GM12878 (cell line): ENCODE measurements around the gene TRIM37. TPM values are rescaled to one million over a fixed set of nuclear protein-coding genes. Genes with fewer than 3 reads are reported as not detected.

Source experiments
- ATAC-seq: fragments of 200-7000 bp; cut with Tn5 transposase; 3 replicates; pipeline ENCODE4 v1.9.1; 2020; ENCODE audit warnings: mild to moderate bottlenecking, moderate library complexity
- BruUV-seq: library from RNA; stranded (reverse); fragments of 400-500 nt; replicated peaks from 2 replicates; lab custom pipeline; 2021; lab: Mats Ljungman, UMichigan
- CTCF ChIA-PET: fragments of 300-600 bp; sonication (Branson Sonifier 250); formaldehyde crosslinking; extraction: SDS; loops from one replicate; lab custom pipeline; 2021; ENCODE audit warnings: inconsistent platforms; lab: Yijun Ruan, JAX
- POLR2A ChIA-PET: fragments of 350-600 bp; formaldehyde crosslinking; extraction: SDS; loops from one replicate; lab custom pipeline; 2021; ENCODE audit warnings: inconsistent platforms; lab: Charles Lee
- RAD21 ChIA-PET: fragments of 300-600 bp; sonication (Branson Sonifier 250); formaldehyde crosslinking; loops from one replicate; lab custom pipeline; 2023; ENCODE audit warnings: antibody characterized with exemption; ENCODE audit not compliant: unreplicated experiment; lab: Charles Lee
- SMC1A ChIA-PET: fragments of 300-600 bp; sonication (Branson Sonifier 250); formaldehyde crosslinking; loops from one replicate; lab custom pipeline; 2023; ENCODE audit not compliant: unreplicated experiment, uncharacterized antibody; lab: Charles Lee
- DNase-seq: peaks from one replicate; pipeline ENCODE4 v3.0.0-alpha.2; 2011; ENCODE audit warnings: low read depth, low spot score
- FAIRE-seq: peaks from 3 replicates; lab custom pipeline; 2011; peaks lifted over from hg19 to GRCh38; lab: Jason Lieb, UNC
- H2AFZ ChIP-seq: 2 replicates; pipeline ENCODE4 v1.6.0; 2011; ENCODE audit warnings: low read depth, low read length, control low read depth; ENCODE audit not compliant: control insufficient read depth
- H3K27ac ChIP-seq: 2 replicates; pipeline ENCODE4 v1.5.1; 2011; ENCODE audit warnings: control low read depth; ENCODE audit not compliant: control insufficient read depth, insufficient read depth
- H3K27me3 ChIP-seq, 2 experiments: replicated peaks in 1 of 2; 2 replicates each; pipeline versions ENCODE4 v1.6.0 to v1.6.1; 2011; ENCODE audit warnings: low read length in 1 of 2; ENCODE audit not compliant: control insufficient read depth in 2 of 2, insufficient read depth in 2 of 2
- H3K36me3 ChIP-seq, 2 experiments: 2 replicates each; pipeline ENCODE4 v1.5.1; 2011; ENCODE audit warnings: low read length in 1 of 2; ENCODE audit not compliant: control insufficient read depth in 2 of 2, insufficient read depth in 2 of 2
- H3K4me1 ChIP-seq: 2 replicates; pipeline ENCODE4 v1.6.1; 2011; ENCODE audit warnings: mild to moderate bottlenecking, low read length, moderate library complexity, mixed read lengths; ENCODE audit not compliant: control insufficient read depth, insufficient read depth
- H3K4me2 ChIP-seq: 2 replicates; pipeline ENCODE4 v1.6.0; 2011; ENCODE audit warnings: control low read depth; ENCODE audit not compliant: control insufficient read depth, insufficient read depth
- H3K4me3 ChIP-seq: fragments of 200-600 bp; sonication (generic); 2 replicates; pipeline ENCODE4 v1.5.1; 2016
- H3K79me2 ChIP-seq: 2 replicates; pipeline ENCODE4 v1.6.0; 2011; ENCODE audit warnings: low read length; ENCODE audit not compliant: control insufficient read depth, insufficient read depth
- H3K9ac ChIP-seq: 2 replicates; pipeline ENCODE4 v1.8.0; 2011; ENCODE audit warnings: low read length, control low read depth, mixed read lengths; ENCODE audit not compliant: control insufficient read depth, insufficient read depth
- H3K9me3 ChIP-seq: replicated peaks from 3 replicates; pipeline ENCODE4 v1.5.1; 2011; ENCODE audit warnings: mild to moderate bottlenecking, low read length; ENCODE audit not compliant: control insufficient read depth, insufficient read depth
- H4K20me1 ChIP-seq: 2 replicates; pipeline ENCODE4 v1.6.0; 2011; ENCODE audit not compliant: control insufficient read depth, insufficient read depth
- BMI1 ChIP-seq: fragments of 450-650 bp; IDR thresholded peaks from 2 replicates; pipeline ENCODE4 v1.6.1; 2016; ENCODE audit warnings: mild to moderate bottlenecking, moderate library complexity, borderline replicate concordance
- CHD1 ChIP-seq: IDR thresholded peaks from 2 replicates; pipeline ENCODE4 v1.6.1; 2012; ENCODE audit warnings: low read depth, low read length, improper control_type of control experiment
- EED ChIP-seq: sonication (generic); IDR thresholded peaks from 2 replicates; pipeline ENCODE4 v1.6.1; 2016; ENCODE audit warnings: antibody characterized with exemption, low read depth
- EP300 ChIP-seq, 2 experiments: fragments of 150-350 bp in 1 of 2; IDR thresholded peaks; 2 replicates each; pipeline ENCODE4 v1.6.1; 2011 to 2012; ENCODE audit warnings: low read depth in 2 of 2, low read length in 2 of 2, borderline replicate concordance in 1 of 2, improper control_type of control experiment in 1 of 2, inconsistent platforms in 1 of 2; ENCODE audit not compliant: control insufficient read depth in 1 of 2
- ETV6 ChIP-seq, 2 experiments: fragments of 450-650 bp in 1 of 2; IDR thresholded peaks in 1 of 2; conservative IDR thresholded peaks in 1 of 2; 2 replicates each; pipeline ENCODE4 v1.6.1; 2014; ENCODE audit warnings: antibody characterized with exemption in 1 of 2, borderline replicate concordance in 1 of 2, low read depth in 1 of 2, mild to moderate bottlenecking in 1 of 2, moderate library complexity in 1 of 2
- NFXL1 ChIP-seq: fragments of 450-650 bp; IDR thresholded peaks from 2 replicates; pipeline ENCODE4 v1.6.1; 2017; ENCODE audit warnings: antibody characterized with exemption, mild to moderate bottlenecking, borderline replicate concordance
- RAD21 ChIP-seq: IDR thresholded peaks from 2 replicates; pipeline ENCODE4 v1.6.1; 2011; ENCODE audit warnings: mild to moderate bottlenecking, low read depth, low read length, moderate library complexity; ENCODE audit not compliant: insufficient read depth
- RBBP5 ChIP-seq: fragments of 200-600 bp; sonication (generic); conservative IDR thresholded peaks from 2 replicates; pipeline ENCODE4 v1.6.1; 2016
- RFX5 ChIP-seq: IDR thresholded peaks from 2 replicates; pipeline ENCODE4 v1.6.1; 2011; ENCODE audit warnings: low read depth, low read length, improper control_type of control experiment
- SMC3 ChIP-seq: IDR thresholded peaks from 2 replicates; pipeline ENCODE4 v1.6.1; 2011; ENCODE audit warnings: low read length, improper control_type of control experiment, borderline replicate concordance
- TCF12 ChIP-seq: IDR thresholded peaks from 2 replicates; pipeline ENCODE4 v1.6.1; 2011; ENCODE audit warnings: low read depth, mild to moderate bottlenecking, low read length
- WGBS: methylation state at CpG from one replicate; pipeline ENCODE4 v1.1.6; 2016; ENCODE audit warnings: low lambda C conversion rate; ENCODE audit not compliant: insufficient replicate concordance, insufficient coverage; ENCODE audit errors: missing lambda C conversion rate; 5-methylcytosine and 5-hydroxymethylcytosine counted together
- in situ Hi-C: fragments of 300-500 bp; cut with MboI; formaldehyde crosslinking; loops from 9 replicates; pipeline ENCODE4 v1.14.3; 2018; ENCODE audit warnings: mixed read lengths
- intact Hi-C: fragments of 100-400 bp; cut with micrococcal nuclease; formaldehyde crosslinking; loops from one replicate; pipeline ENCODE4 v1.14.2; 2022; ENCODE audit not compliant: unreplicated experiment
- polyA plus RNA-seq, 11 experiments: library from polyadenylated mRNA; depleted of rRNA in 4 of 11; unstranded in 6 of 11; stranded (reverse) in 5 of 11; fragments of >200 nt; fragmentation: Nextera tagmentation in 4 of 11; fragmentation: Illumina TruSeq in 1 of 11; extraction: Ambion mirVana in 4 of 11; extraction: Trizol in 1 of 11; gene quantifications; 1 replicate in 1 of 11; 2 replicates in 10 of 11; pipeline versions ENCODE4 v1.2.1 to v1.2.3, GENCODE V29; 2011 to 2016; ENCODE audit warnings: inconsistent platforms in 2 of 11, missing spikeins in 2 of 11, low read depth in 1 of 11
- total RNA-seq, 4 experiments: library from RNA; depleted of rRNA in 3 of 4; stranded (reverse); fragments of >200 nt in 3 of 4; fragmentation: Illumina TruSeq in 1 of 4; extraction: Trizol in 1 of 4; gene quantifications; 2 replicates each; pipeline versions ENCODE4 v1.2.1 to v1.2.3, GENCODE V29; 2013 to 2021
- TF ChIP-seq, protein P1 (sequence below): fragments of 450-650 bp; IDR thresholded peaks from 2 replicates; pipeline ENCODE4 v1.6.1; 2018; ENCODE audit warnings: mild to moderate bottlenecking, low read depth, moderate library complexity; ENCODE audit not compliant: partially characterized antibody
- TF ChIP-seq, protein P2 (sequence below), 3 experiments: IDR thresholded peaks in 2 of 3; conservative IDR thresholded peaks in 1 of 3; 2 replicates each; pipeline ENCODE4 v1.5.1; 2011; ENCODE audit warnings: low read depth in 3 of 3, low read length in 3 of 3, mild to moderate bottlenecking in 3 of 3, control low read depth in 2 of 3, moderate library complexity in 2 of 3, inconsistent platforms in 1 of 3, mixed read lengths in 1 of 3; ENCODE audit not compliant: control insufficient read depth in 2 of 3, insufficient read depth in 1 of 3; ENCODE audit errors: extremely low read depth in 1 of 3
- TF ChIP-seq, protein P3 (sequence below): fragments of 450-650 bp; IDR thresholded peaks from 2 replicates; pipeline ENCODE4 v1.6.1; 2016; ENCODE audit warnings: mild to moderate bottlenecking
- TF ChIP-seq, protein P4 (sequence below): IDR thresholded peaks from 2 replicates; pipeline ENCODE4 v1.6.1; 2012; ENCODE audit warnings: low read depth, low read length, improper control_type of control experiment

The TRIM37 gene
- total and polyA plus RNA-seq, 10 of the 15 experiments (the other 5 are each of a cell fraction or from before 2014, with no cell fraction given) = 4.8 to 20.6 (median 18.1) TPM

DNA sequence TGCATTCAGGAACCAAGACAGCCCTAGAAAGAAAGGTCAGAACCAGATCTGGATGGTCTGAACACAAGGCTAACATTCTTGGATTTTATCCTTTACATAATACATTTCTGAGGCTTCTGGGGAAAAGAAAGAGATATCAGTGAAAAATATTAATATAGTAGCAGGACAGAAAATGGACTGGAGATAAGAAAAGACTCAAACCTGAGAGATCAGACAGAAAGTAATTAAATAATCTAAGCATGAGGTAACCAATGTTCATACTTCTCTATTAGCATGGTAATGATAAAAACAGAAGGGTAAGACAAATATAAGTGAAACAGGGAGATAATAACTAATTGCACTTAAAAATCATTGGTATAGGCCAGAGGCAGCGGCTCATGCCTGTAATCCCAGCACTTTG, 5.5 kb downstream of the TRIM37 start:
- ChIA-PET SMC1A (no interaction called here), POLR2A (no interaction called here), RAD21 (no interaction called here), CTCF (no interaction called here)
- in situ Hi-C loops = no loop called here
- peaks cover 36% of the 10 kb centered on the region for H3K79me2 ChIP-seq
- intact Hi-C loops = no loop called here
- peaks cover 0 to 7% of the 10 kb centered on the region in 2 experiments; a peak in 2 of 4 replicates for H3K36me3 ChIP-seq
- no peak overlapping the region for H3K9ac ChIP-seq
- H3K27me3 ChIP-seq = no peaks in the 10 kb centered on the region
- TF ChIP-seq CHD1 (no peak), NFXL1 (peak; percentile 73; the same call in 1 of the 2 replicates), RAD21 (no peak), SMC3 (no peak), BMI1 (no peak), ETV6 (conservative IDR thresholded peaks at IDR 0.05 in 1 of 2, IDR thresholded peaks at IDR 0.05 in 1 of 2; ENCODE audit: borderline replicate concordance in 1 of 2, low read depth in 1 of 2) (0 out of 4 replicates have a peak, but pooled peaks of 1 of the 2 experiments have one; percentile 61), EP300 (IDR thresholded peaks at IDR 0.05; ENCODE audit: borderline replicate concordance in 1 of 2, control insufficient read depth in 1 of 2, low read depth in 2 of 2, low read length in 2 of 2) (no peak), RFX5 (no peak), EED (no peak), RBBP5 (no peak), TCF12 (no peak)
- TF ChIP-seq, protein P1, sequence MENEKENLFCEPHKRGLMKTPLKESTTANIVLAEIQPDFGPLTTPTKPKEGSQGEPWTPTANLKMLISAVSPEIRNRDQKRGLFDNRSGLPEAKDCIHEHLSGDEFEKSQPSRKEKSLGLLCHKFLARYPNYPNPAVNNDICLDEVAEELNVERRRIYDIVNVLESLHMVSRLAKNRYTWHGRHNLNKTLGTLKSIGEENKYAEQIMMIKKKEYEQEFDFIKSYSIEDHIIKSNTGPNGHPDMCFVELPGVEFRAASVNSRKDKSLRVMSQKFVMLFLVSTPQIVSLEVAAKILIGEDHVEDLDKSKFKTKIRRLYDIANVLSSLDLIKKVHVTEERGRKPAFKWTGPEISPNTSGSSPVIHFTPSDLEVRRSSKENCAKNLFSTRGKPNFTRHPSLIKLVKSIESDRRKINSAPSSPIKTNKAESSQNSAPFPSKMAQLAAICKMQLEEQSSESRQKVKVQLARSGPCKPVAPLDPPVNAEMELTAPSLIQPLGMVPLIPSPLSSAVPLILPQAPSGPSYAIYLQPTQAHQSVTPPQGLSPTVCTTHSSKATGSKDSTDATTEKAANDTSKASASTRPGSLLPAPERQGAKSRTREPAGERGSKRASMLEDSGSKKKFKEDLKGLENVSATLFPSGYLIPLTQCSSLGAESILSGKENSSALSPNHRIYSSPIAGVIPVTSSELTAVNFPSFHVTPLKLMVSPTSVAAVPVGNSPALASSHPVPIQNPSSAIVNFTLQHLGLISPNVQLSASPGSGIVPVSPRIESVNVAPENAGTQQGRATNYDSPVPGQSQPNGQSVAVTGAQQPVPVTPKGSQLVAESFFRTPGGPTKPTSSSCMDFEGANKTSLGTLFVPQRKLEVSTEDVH = no peak
- TF ChIP-seq, protein P2, sequence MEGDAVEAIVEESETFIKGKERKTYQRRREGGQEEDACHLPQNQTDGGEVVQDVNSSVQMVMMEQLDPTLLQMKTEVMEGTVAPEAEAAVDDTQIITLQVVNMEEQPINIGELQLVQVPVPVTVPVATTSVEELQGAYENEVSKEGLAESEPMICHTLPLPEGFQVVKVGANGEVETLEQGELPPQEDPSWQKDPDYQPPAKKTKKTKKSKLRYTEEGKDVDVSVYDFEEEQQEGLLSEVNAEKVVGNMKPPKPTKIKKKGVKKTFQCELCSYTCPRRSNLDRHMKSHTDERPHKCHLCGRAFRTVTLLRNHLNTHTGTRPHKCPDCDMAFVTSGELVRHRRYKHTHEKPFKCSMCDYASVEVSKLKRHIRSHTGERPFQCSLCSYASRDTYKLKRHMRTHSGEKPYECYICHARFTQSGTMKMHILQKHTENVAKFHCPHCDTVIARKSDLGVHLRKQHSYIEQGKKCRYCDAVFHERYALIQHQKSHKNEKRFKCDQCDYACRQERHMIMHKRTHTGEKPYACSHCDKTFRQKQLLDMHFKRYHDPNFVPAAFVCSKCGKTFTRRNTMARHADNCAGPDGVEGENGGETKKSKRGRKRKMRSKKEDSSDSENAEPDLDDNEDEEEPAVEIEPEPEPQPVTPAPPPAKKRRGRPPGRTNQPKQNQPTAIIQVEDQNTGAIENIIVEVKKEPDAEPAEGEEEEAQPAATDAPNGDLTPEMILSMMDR (IDR thresholded peaks at IDR 0.05 in 2 of 3, conservative IDR thresholded peaks at IDR 0.05 in 1 of 3; ENCODE audit: control insufficient read depth in 2 of 3, extremely low read depth in 1 of 3, insufficient read depth in 1 of 3, low read depth in 3 of 3, low read length in 3 of 3) = no peak
- TF ChIP-seq, protein P3, sequence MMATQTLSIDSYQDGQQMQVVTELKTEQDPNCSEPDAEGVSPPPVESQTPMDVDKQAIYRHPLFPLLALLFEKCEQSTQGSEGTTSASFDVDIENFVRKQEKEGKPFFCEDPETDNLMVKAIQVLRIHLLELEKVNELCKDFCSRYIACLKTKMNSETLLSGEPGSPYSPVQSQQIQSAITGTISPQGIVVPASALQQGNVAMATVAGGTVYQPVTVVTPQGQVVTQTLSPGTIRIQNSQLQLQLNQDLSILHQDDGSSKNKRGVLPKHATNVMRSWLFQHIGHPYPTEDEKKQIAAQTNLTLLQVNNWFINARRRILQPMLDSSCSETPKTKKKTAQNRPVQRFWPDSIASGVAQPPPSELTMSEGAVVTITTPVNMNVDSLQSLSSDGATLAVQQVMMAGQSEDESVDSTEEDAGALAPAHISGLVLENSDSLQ = no peak
- TF ChIP-seq, protein P4, sequence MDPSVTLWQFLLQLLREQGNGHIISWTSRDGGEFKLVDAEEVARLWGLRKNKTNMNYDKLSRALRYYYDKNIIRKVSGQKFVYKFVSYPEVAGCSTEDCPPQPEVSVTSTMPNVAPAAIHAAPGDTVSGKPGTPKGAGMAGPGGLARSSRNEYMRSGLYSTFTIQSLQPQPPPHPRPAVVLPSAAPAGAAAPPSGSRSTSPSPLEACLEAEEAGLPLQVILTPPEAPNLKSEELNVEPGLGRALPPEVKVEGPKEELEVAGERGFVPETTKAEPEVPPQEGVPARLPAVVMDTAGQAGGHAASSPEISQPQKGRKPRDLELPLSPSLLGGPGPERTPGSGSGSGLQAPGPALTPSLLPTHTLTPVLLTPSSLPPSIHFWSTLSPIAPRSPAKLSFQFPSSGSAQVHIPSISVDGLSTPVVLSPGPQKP = no peak
- no peaks in the 10 kb centered on the region for H4K20me1 ChIP-seq
- H2AFZ ChIP-seq = no peak overlapping the region
- H3K4me1 ChIP-seq = peaks cover 4% of the 10 kb centered on the region; the same call in 1 of the 2 replicates
- H3K4me2 ChIP-seq = no peak overlapping the region
- H3K9me3 ChIP-seq = peaks cover 4% of the 10 kb centered on the region; the same call in 2 of the 3 replicates
- WGBS = 100% methylated on average over 1 of the region's 1 CpG
- H3K27ac ChIP-seq = no peak overlapping the region
- FAIRE-seq (no peak), ATAC-seq (no peak), DNase-seq (no peak)
- no TSS peak for BruUV-seq
- H3K4me3 ChIP-seq = no peak overlapping the region
